ENCODE measurements around the gene CLCN7.

CLCN7 gene, protein sequence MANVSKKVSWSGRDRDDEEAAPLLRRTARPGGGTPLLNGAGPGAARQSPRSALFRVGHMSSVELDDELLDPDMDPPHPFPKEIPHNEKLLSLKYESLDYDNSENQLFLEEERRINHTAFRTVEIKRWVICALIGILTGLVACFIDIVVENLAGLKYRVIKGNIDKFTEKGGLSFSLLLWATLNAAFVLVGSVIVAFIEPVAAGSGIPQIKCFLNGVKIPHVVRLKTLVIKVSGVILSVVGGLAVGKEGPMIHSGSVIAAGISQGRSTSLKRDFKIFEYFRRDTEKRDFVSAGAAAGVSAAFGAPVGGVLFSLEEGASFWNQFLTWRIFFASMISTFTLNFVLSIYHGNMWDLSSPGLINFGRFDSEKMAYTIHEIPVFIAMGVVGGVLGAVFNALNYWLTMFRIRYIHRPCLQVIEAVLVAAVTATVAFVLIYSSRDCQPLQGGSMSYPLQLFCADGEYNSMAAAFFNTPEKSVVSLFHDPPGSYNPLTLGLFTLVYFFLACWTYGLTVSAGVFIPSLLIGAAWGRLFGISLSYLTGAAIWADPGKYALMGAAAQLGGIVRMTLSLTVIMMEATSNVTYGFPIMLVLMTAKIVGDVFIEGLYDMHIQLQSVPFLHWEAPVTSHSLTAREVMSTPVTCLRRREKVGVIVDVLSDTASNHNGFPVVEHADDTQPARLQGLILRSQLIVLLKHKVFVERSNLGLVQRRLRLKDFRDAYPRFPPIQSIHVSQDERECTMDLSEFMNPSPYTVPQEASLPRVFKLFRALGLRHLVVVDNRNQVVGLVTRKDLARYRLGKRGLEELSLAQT

DNA sequence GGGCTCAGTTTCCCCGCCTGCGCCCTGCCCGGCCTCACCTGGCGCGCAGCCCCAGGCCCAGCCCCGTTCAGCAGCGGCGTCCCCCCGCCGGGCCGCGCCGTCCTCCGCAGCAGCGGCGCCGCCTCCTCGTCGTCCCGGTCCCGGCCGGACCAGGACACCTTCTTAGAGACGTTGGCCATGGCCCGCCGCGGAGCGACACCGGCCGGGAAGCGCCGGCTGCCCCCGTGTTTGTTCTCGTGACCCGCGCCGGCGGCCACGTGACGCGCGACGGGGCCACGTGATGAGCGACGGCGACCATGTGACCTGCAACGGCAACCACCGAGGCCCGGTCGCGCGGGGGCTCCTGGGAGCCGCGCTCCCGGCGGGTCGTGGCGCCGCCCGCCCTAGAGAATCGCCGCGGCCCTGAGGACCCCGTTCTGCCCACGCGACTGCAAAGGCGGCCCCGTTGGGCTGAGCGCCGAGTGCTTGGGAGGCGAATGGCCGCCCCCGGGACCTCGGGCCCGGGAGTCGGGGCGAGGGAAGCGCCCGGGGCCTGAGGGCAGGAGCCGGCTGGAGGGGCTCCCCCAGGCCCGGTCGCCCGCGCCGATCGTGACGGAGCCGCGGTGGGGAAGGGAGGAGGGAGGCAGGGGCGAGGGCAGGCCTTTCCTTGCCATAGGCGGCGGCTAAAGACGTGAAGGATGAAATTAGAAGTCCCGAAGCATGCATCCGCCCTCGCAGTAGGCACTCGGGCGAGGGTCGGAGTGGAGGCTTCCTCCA, at the start of gene CLCN7:
Gene CLCN7 (minus strand): TSS at position 233 of the 756 bp plus-strand sequence. CDS start 54 bp downstream, at position 179.
- H3K4me1 Mint-ChIP-seq (ENCODE audit: low read depth), result peaks cover 37% of the 10 kb centered on the region
- peak within 1 kb of the TSS; percentile 87 for H3K4me3 Mint-ChIP-seq
- peak; percentile 91 for DNase-seq
- no peaks in the 10 kb centered on the region for H3K27me3 Mint-ChIP-seq
- H3K9me3 Mint-ChIP-seq, result no peaks in the 10 kb centered on the region
- H3K36me3 Mint-ChIP-seq (ENCODE audit: low read depth), result peaks cover 2% of the 10 kb centered on the region
- H3K27ac Mint-ChIP-seq, result peak within 1 kb of the TSS; percentile 94

DNA sequence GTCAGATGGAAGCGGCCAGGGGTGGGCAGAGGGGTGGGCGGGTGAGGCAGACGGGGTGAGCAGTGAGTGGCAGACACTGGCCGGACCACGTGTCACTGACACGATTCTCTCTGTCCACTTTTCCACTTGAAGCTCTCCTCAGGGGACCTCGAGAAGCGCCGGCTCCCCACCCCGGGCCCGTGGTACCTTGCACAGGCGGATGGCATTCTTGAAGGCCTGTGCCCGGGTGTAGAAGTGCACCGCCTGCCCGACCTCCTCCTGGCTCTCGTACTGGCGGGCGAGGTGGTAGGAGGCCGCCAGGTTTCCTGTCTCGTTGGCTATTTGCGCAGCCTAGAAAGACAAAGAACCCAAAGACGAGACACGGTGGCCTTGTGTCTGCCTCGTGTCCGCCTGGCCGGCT, 49.5 kb upstream of the CLCN7 start:
- H3K27ac Mint-ChIP-seq, result peak overlapping the region; percentile 29
- H3K27me3 Mint-ChIP-seq, result no peaks in the 10 kb centered on the region
- H3K36me3 Mint-ChIP-seq (ENCODE audit: low read depth), result peaks cover 7% of the 10 kb centered on the region
- no peak overlapping the region for H3K4me3 Mint-ChIP-seq
- no peaks in the 10 kb centered on the region for H3K9me3 Mint-ChIP-seq
- no peak for DNase-seq
- H3K4me1 Mint-ChIP-seq (ENCODE audit: low read depth), result peaks cover 25% of the 10 kb centered on the region

DNA sequence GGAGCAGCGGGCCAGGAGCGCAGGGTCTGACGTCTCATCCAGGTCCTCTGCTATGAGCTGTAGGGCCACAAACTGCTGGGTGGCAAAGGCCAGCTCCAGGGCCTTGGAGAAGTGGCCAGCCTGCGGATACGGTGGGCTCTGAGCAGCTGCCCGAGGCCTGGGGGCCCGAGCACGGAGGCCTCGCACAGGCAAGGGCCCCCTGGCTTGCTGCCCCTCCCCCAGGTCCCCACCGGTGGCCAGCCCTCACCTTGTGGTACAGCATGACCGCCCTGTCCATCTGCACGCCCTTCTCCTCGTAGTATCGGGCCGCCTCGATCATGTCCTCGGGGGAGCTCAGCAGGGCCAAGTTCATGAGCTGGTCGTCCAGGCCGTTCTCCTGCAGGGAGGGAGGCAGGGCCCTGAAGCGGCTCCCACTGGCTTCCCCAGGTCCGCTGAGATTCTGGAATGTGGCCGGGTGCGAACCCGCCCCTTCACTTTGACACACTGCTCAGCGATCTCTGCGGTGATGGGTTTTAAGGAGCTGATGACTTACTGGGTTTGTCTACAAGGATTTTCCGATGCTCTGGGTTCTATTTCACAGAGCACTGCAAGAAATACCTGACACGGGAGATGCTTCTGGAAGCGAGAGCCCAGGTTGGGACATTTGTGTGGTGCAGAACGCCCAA, 48.9 kb upstream of the CLCN7 start:
- H3K27me3 Mint-ChIP-seq, result no peaks in the 10 kb centered on the region

DNA sequence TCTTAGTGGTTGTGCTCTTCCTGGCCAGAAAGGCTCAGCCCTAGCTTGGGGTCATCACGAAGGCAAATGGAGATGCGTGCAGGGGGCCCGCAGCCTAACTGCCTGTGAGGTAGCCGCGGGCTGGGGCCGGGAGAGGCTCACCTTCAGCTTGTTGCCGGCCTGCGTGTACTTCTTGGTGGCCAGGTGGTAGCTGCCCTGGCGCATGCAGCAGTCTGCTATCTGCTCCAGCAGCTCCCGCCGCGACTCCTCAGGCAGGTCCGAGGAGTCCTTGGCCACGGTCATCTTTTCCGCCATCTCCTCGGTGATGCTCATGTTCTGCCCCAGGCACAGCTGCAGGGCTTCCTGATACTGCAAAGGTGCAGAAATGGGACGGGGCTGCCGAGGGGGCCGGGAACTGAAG, 45.6 kb upstream of the CLCN7 start:
- peaks cover 4% of the 10 kb centered on the region for H3K4me1 Mint-ChIP-seq (ENCODE audit: low read depth)
- no peaks in the 10 kb centered on the region for H3K9me3 Mint-ChIP-seq
- no peaks in the 10 kb centered on the region for H3K27me3 Mint-ChIP-seq
- H3K4me3 Mint-ChIP-seq, result no peak overlapping the region
- H3K27ac Mint-ChIP-seq, result no peak overlapping the region
- DNase-seq, result no peak
- H3K36me3 Mint-ChIP-seq (ENCODE audit: low read depth), result peaks cover 7% of the 10 kb centered on the region

More for the DNA sequence above, 48.9 kb upstream of the CLCN7 start:
- DNase-seq, result no peak
- H3K9me3 Mint-ChIP-seq, result no peaks in the 10 kb centered on the region
- peak overlapping the region; percentile 29 for H3K27ac Mint-ChIP-seq
- peaks cover 25% of the 10 kb centered on the region for H3K4me1 Mint-ChIP-seq (ENCODE audit: low read depth)
- peaks cover 7% of the 10 kb centered on the region for H3K36me3 Mint-ChIP-seq (ENCODE audit: low read depth)
- H3K4me3 Mint-ChIP-seq, result no peak overlapping the region

DNA sequence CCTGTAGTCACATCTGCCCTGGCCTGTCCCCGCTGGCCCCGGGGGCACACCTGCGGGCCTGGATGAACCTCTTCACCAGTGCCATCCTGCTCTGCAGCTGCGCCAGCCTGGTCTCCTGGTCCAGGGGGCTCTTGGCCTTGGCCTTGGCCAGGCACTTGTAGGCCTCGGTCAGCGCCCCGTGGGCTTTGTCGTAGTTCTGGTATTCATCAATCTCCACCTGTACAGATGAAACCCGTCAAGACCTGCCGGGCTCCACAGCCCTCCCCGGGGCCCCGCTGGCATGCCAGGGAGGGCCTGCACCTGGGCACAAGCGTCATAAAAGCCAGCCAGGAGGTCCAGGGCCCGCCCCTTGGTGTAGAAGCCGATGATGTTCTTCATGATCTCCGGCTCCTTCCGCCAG, 45.0 kb upstream of the CLCN7 start:
- H3K4me1 Mint-ChIP-seq (ENCODE audit: low read depth), result no peaks in the 10 kb centered on the region
- no peak for DNase-seq
- no peak overlapping the region for H3K4me3 Mint-ChIP-seq
- H3K27ac Mint-ChIP-seq, result no peak overlapping the region
- H3K27me3 Mint-ChIP-seq, result no peaks in the 10 kb centered on the region
- H3K36me3 Mint-ChIP-seq (ENCODE audit: low read depth), result peaks cover 7% of the 10 kb centered on the region
- no peaks in the 10 kb centered on the region for H3K9me3 Mint-ChIP-seq

DNA sequence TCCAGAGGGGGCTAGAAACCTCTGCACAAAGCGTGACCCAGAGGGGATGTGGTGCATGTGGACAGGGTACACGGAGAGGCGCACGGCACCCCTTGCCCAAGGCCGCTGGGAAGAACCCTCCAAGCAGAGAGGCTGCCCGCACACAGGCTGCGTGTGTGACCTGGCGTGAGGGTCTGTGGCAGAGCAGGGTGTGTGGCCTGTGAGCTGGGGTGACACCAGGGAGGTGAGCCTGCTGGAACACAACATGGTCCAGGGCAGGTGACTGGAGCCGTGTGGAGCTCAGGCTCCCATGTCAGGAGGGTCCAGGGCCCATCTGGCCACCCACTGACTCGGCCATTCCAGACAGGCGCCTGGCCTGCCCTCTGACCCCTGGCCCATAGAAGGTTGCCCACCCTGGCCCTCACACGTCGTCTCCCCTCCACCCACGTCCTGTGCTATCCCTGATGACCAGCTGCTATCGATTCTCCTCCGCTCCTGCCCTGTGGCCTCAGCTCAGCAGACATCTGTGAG, 43.9 kb upstream of the CLCN7 start:
- H3K4me1 Mint-ChIP-seq (ENCODE audit: low read depth), result no peaks in the 10 kb centered on the region
- no peak overlapping the region for H3K27ac Mint-ChIP-seq
- no peaks in the 10 kb centered on the region for H3K27me3 Mint-ChIP-seq
- no peak overlapping the region for H3K4me3 Mint-ChIP-seq
- H3K36me3 Mint-ChIP-seq (ENCODE audit: low read depth), result peaks cover 7% of the 10 kb centered on the region
- no peak for DNase-seq
- no peaks in the 10 kb centered on the region for H3K9me3 Mint-ChIP-seq

DNA sequence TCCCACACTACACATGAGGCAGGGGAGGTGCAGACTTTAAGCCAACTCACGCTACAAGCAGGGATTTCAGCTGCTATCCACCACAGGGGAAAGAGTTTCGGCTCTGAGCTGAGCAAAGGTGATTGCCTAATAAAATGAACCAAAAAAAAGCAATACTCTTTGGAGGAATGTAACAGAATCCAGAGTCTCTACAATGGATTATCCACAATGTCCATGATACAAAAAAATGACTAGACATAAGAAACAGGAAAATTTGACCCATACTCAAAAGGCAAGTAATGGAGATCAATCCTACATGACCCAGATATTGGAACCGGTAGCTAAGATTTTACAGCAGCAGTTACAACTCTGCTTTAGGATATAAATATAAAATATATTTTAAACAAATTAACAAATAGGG, 39.7 kb upstream of the CLCN7 start:
- Mint-ChIP-seq H3K27me3 (no peaks in the 10 kb centered on the region), H3K9me3 (no peaks in the 10 kb centered on the region), H3K36me3 (ENCODE audit: low read depth) (peaks cover 29% of the 10 kb centered on the region), H3K27ac (no peak overlapping the region), H3K4me1 (ENCODE audit: low read depth) (no peaks in the 10 kb centered on the region), H3K4me3 (no peak overlapping the region)
- no peak for DNase-seq

DNA sequence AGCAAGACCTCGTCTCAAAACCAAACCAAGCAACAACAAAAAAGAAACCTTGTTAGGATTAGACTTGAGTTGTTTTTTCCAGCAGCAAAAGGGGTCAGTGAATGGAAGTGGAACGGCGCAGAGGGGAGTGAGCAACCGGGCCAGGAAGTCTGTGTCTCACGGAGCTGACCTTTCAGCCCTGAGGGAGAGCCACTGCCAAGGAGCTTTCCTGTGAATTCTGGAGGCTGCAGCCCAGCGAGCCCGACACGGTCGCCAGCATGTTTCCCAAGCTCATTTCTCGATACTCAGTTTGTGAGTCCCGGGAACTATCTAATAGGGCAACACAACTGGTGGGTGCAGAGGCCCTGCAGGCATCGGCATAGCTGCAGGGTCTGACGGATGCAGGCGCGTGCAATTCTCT, 37.9 kb upstream of the CLCN7 start:
- Mint-ChIP-seq H3K4me3 (no peak overlapping the region), H3K27ac (no peak overlapping the region), H3K9me3 (no peaks in the 10 kb centered on the region), H3K36me3 (ENCODE audit: low read depth) (peaks cover 40% of the 10 kb centered on the region), H3K27me3 (no peaks in the 10 kb centered on the region), H3K4me1 (ENCODE audit: low read depth) (no peaks in the 10 kb centered on the region)
- no peak for DNase-seq

DNA sequence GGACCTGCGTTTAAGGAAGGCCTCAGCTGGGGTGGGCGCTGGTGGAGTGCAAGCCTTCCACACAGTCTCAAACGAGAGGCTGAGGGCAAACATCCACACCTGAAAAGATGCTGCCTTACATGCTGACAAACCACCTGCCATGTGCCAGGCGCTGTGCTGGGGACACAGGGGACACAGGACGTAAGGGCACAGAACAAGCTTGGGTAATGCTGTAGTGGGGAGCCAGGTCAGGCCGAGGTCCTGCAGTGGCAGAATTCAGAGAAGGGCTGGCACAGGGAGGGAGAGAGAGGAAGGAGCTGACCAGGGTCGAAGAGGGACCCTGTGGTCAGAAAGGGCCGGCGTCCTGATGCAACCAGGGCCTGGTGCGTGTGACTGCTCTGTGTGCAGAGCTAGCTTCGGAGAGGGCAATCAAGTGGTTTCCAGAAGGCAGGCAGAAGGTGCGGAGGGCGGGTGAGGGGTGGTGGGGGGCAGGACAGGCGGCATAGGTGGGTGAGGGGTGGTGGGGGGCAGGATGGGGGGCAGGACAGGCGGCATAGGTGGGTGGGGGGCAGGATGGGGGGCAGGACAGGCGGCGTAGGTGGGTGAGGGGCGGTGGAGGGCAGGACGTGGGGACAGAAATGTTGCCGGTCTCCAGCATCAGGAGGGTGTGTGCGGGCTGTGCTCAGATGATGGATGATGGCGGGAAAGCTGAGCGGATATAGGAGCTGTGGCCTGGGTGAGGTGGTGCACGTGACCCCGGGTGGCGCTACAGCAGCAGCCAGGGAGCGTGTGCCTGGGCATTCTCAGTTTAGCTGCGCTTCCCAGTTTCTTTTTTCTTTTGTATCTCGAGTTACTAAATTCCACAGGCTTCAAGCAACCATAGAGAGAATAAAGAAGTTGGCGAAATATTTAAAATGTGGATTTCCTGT, 37.1 kb upstream of the CLCN7 start:
- no peaks in the 10 kb centered on the region for H3K27me3 Mint-ChIP-seq
- H3K9me3 Mint-ChIP-seq, result no peaks in the 10 kb centered on the region
- no peak for DNase-seq
- H3K4me1 Mint-ChIP-seq (ENCODE audit: low read depth), result no peaks in the 10 kb centered on the region
- no peak overlapping the region for H3K4me3 Mint-ChIP-seq
- H3K27ac Mint-ChIP-seq, result peak overlapping the region; percentile 34
- peaks cover 47% of the 10 kb centered on the region for H3K36me3 Mint-ChIP-seq (ENCODE audit: low read depth)

DNA sequence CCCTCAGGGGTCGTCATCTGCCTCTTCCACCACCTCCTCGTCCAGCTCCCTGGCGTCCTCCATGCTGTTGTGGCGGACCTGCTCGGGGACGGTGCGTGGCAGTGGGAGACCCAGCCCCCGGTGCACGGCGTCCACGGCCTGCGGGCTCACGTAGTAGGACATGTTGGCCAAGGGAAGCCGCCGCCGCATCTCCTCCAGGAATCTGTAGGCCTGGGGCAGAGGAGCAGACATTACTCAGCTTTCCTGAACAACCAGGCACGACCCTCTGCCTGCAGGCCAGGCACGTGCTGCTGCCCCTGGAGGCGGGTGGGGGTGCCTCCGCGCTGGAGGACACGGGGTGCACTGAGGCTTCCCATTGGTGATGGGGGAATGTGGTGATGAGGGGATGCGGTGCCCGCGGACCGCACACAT, 36.1 kb upstream of the CLCN7 start:
- peaks cover 55% of the 10 kb centered on the region for H3K36me3 Mint-ChIP-seq (ENCODE audit: low read depth)

DNA sequence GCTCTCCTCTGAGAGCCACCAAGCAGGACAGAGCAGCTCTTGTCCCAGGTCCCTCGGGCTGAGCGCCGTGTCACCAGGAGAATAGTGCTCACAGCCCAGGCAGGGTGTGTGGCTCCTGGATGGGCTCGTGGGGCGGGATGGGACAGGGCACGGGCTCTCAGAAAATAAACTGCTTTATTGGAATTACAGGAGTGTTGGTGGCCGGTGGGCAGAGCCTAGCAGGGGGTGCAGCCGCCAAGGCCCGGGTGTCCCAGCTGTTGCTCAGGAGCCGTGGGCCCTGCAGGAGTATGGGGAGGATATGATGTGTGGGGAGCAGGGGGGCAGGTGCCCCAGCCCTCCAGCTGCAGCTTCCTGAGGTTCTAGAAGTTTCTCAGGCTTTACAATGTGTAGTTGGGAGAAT, 35.4 kb upstream of the CLCN7 start:
- Mint-ChIP-seq H3K9me3 (no peaks in the 10 kb centered on the region), H3K4me3 (no peak overlapping the region), H3K27me3 (no peaks in the 10 kb centered on the region), H3K36me3 (ENCODE audit: low read depth) (peaks cover 61% of the 10 kb centered on the region), H3K27ac (no peak overlapping the region), H3K4me1 (ENCODE audit: low read depth) (no peaks in the 10 kb centered on the region)
- DNase-seq, result no peak

More for the DNA sequence above, 36.1 kb upstream of the CLCN7 start:
- Mint-ChIP-seq H3K9me3 (no peaks in the 10 kb centered on the region), H3K27ac (no peak overlapping the region), H3K4me3 (no peak overlapping the region), H3K4me1 (ENCODE audit: low read depth) (no peaks in the 10 kb centered on the region), H3K27me3 (no peaks in the 10 kb centered on the region)
- DNase-seq, result no peak

DNA sequence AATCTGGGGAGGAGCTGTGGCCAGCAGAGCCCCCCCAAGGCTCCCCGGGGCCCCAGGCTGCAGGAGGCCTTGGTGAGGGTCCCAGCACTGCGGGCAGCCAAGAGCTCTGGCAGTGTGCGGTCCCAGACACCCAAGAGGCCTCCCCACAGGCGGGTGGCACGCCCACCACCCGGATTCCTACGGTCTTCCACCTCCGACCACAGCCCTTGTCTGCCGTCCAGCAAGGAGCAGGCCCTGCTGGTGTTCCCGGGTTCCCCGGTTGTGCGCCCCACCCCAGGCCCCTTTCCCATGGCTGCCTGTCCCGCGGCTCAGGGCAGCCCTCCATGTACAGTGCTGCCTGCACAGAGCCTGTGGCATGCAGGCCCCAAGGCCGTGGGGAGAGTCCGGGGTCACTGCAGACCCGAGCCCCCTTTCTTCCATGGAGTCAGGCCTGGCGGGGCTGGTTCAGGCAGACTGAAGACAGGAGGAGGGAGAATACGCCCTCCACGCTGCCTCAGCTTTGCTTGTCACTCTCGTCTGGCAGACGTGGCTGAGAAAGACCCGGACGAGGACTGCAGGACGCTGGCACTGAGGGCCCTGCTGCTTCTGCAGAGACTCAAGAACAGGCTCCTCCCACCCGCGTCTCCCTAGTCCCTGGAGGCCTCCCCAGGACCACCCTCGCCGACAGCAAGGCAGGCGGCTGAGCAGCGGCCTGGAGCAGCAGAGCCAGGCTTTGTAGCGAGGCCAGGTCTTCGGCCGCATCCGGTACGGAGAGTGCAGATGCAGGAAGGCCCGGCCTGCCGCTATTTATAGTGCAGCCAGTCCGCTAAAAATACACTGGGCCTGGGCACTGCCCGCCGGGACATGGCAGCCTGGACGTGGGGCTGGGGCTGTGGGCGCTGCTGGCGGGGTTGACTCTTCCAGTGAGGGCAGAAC, 34.7 kb upstream of the CLCN7 start:
- H3K27me3 Mint-ChIP-seq, result no peaks in the 10 kb centered on the region
- H3K27ac Mint-ChIP-seq, result no peak overlapping the region

More for the DNA sequence above, 34.7 kb upstream of the CLCN7 start:
- no peaks in the 10 kb centered on the region for H3K4me1 Mint-ChIP-seq (ENCODE audit: low read depth)
- no peak for DNase-seq
- H3K9me3 Mint-ChIP-seq, result no peaks in the 10 kb centered on the region
- H3K36me3 Mint-ChIP-seq (ENCODE audit: low read depth), result peaks cover 67% of the 10 kb centered on the region
- H3K4me3 Mint-ChIP-seq, result no peak overlapping the region
